H1 (cell line): Measurements from ENCODE around the gene UBQLN4. TPM values are rescaled to one million over a fixed set of nuclear protein-coding genes. Genes with fewer than 3 reads are reported as not detected.

Source experiments
- BACH1 ChIP-seq: IDR thresholded peaks from 2 replicates; pipeline ENCODE4 v1.6.1; 2012; ENCODE audit warnings: low read length, improper control_type of control experiment
- BRCA1 ChIP-seq: IDR thresholded peaks from 2 replicates; pipeline ENCODE4 v1.6.1; 2012; ENCODE audit warnings: low read depth, low read length, improper control_type of control experiment
- CBX5 ChIP-seq: fragments of 300-800, 300-1000 bp; sonication (generic); IDR thresholded peaks from 2 replicates; pipeline ENCODE4 v1.7.1; 2016; ENCODE audit warnings: antibody characterized with exemption, low read length, low read depth
- CBX8 ChIP-seq: fragments of 300-800, 300-1000 bp; sonication (generic); IDR thresholded peaks from 2 replicates; pipeline ENCODE4 v1.7.1; 2016; ENCODE audit warnings: low read depth, low read length, borderline replicate concordance
- CEBPB ChIP-seq: IDR thresholded peaks from 2 replicates; pipeline ENCODE4 v1.6.1; 2012; ENCODE audit warnings: low read depth, low read length
- CHD2 ChIP-seq: IDR thresholded peaks from 2 replicates; pipeline ENCODE4 v1.6.1; 2012; ENCODE audit warnings: low read length, improper control_type of control experiment
- CREB1 ChIP-seq: IDR thresholded peaks from 2 replicates; pipeline ENCODE4 v1.6.1; 2012; ENCODE audit warnings: inconsistent platforms
- EZH2 ChIP-seq: fragments of 200-600 bp; sonication (generic); IDR thresholded peaks from 2 replicates; pipeline ENCODE4 v1.7.1; 2012; ENCODE audit warnings: low read depth, mild to moderate bottlenecking, moderate library complexity, low read length, inconsistent platforms; ENCODE audit not compliant: severe bottlenecking
- HDAC2 ChIP-seq, 2 experiments: fragments of 300-600 bp in 1 of 2; sonication (generic) in 1 of 2; IDR thresholded peaks; 2 replicates each; pipeline ENCODE4 v1.6.1; 2011 to 2012; ENCODE audit warnings: low read depth in 2 of 2, low read length in 2 of 2, mild to moderate bottlenecking in 2 of 2, moderate library complexity in 2 of 2, borderline replicate concordance in 1 of 2, inconsistent platforms in 1 of 2
- JUND ChIP-seq: IDR thresholded peaks from 2 replicates; pipeline ENCODE4 v1.6.1; 2011; ENCODE audit warnings: mild to moderate bottlenecking, improper control_type of control experiment, low read length
- MAFK ChIP-seq: IDR thresholded peaks from 2 replicates; pipeline ENCODE4 v1.6.1; 2012; ENCODE audit warnings: low read depth, mild to moderate bottlenecking, improper control_type of control experiment, low read length
- NANOG ChIP-seq: IDR thresholded peaks from 2 replicates; pipeline ENCODE4 v1.6.1; 2011; ENCODE audit warnings: low read length, low read depth, mild to moderate bottlenecking, inconsistent platforms; ENCODE audit not compliant: insufficient read depth, poor library complexity, severe bottlenecking
- POLR2A ChIP-seq, 2 experiments: IDR thresholded peaks; 1 replicate in 1 of 2; 2 replicates in 1 of 2; pipeline ENCODE4 v1.6.1; 2011; ENCODE audit warnings: low read depth in 2 of 2, low read length in 2 of 2, mild to moderate bottlenecking in 2 of 2; ENCODE audit errors: control extremely low read depth in 1 of 2
- RNF2 ChIP-seq: fragments of 200-900, 300-1000 bp; sonication (generic); IDR thresholded peaks from 2 replicates; pipeline ENCODE4 v1.7.1; 2016; ENCODE audit warnings: borderline replicate concordance, low read depth, mild to moderate bottlenecking, antibody characterized with exemption, low read length; ENCODE audit not compliant: poor library complexity, severe bottlenecking; ENCODE audit errors: missing control alignments
- SAP30 ChIP-seq: fragments of 300-600 bp; sonication (generic); IDR thresholded peaks from 2 replicates; pipeline ENCODE4 v1.7.1; 2012; ENCODE audit warnings: low read length, moderate library complexity, mild to moderate bottlenecking, inconsistent platforms; ENCODE audit not compliant: insufficient read depth, insufficient replicate concordance
- SIRT6 ChIP-seq: IDR thresholded peaks from one replicate; pipeline ENCODE4 v1.7.1; 2012; ENCODE audit warnings: low read length, inconsistent platforms
- SIX5 ChIP-seq: IDR thresholded peaks from 2 replicates; pipeline ENCODE4 v1.6.1; 2011; ENCODE audit warnings: mild to moderate bottlenecking, low read depth, low read length
- TAF7 ChIP-seq: optimal IDR thresholded peaks from 2 replicates; pipeline ENCODE3; 2011; ENCODE audit warnings: low read depth, mild to moderate bottlenecking, inconsistent platforms, low read length, moderate library complexity, borderline replicate concordance
- TBP ChIP-seq: IDR thresholded peaks from 2 replicates; pipeline ENCODE4 v1.6.1; 2011; ENCODE audit warnings: low read depth, low read length, improper control_type of control experiment
- TCF12 ChIP-seq: IDR thresholded peaks from 2 replicates; pipeline ENCODE4 v1.6.1; 2011; ENCODE audit warnings: low read depth, mild to moderate bottlenecking, low read length
- TEAD4 ChIP-seq: IDR thresholded peaks from 2 replicates; pipeline ENCODE4 v1.6.1; 2012; ENCODE audit warnings: low read depth, low read length, inconsistent platforms, mixed read lengths
- ZNF274 ChIP-seq: IDR thresholded peaks from 2 replicates; pipeline ENCODE4 v1.7.0; 2012; ENCODE audit warnings: low read length, borderline replicate concordance; ENCODE audit errors: extremely low read depth
- polyA plus RNA-seq, 7 experiments: library from polyadenylated mRNA; depleted of rRNA in 3 of 7; stranded (reverse) in 5 of 7; unstranded in 2 of 7; fragments of >200 nt in 5 of 7; fragments of 200-250 nt in 2 of 7; gene quantifications; 1 replicate in 5 of 7; 2 replicates in 1 of 7; 4 replicates in 1 of 7; pipeline versions ENCODE4 v1.2.1 to v1.2.3, GENCODE V29; 2011 to 2013; ENCODE audit warnings: missing spikeins in 2 of 7, mixed read lengths in 2 of 7
- total RNA-seq: library from RNA; stranded (reverse); fragmentation: NEBNext Ultra II Directional; extraction: Animal tissue kit (Norgen Biotek cat#: 25700); gene quantifications from 2 replicates; pipeline ENCODE4 v1.2.1, GENCODE V29; 2021
- TF ChIP-seq, protein P1 (sequence below): IDR thresholded peaks from 2 replicates; pipeline ENCODE4 v1.6.1; 2012; ENCODE audit warnings: inconsistent platforms

The UBQLN4 gene
- total and polyA plus RNA-seq, 2 of the 8 experiments (the other 6 are each of a cell fraction or from before 2014, with no cell fraction given) = 37.7 to 52.0 TPM

- no peak for TF ChIP-seq HDAC2 (IDR thresholded peaks at IDR 0.05; ENCODE audit: borderline replicate concordance in 1 of 2, low read depth in 2 of 2, low read length in 2 of 2)
- TF ChIP-seq TEAD4 = no peak
- no peak for TF ChIP-seq BRCA1
- no peak for TF ChIP-seq TBP
- TF ChIP-seq, protein P1, sequence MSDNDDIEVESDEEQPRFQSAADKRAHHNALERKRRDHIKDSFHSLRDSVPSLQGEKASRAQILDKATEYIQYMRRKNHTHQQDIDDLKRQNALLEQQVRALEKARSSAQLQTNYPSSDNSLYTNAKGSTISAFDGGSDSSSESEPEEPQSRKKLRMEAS = 0 out of 2 replicates have a peak, but pooled peaks have one; percentile 15
- no peak for TF ChIP-seq ZNF274
- peak; percentile 46; the same call in 1 of the 2 replicates for TF ChIP-seq JUND
- TF ChIP-seq CBX5 = no peak
- no peak for TF ChIP-seq EZH2
- no peak for TF ChIP-seq SIX5
- no peak for TF ChIP-seq CHD2
- TF ChIP-seq POLR2A (IDR thresholded peaks at IDR 0.05; ENCODE audit: control extremely low read depth in 1 of 2, low read depth in 2 of 2, low read length in 2 of 2) = no peak
- no peak for TF ChIP-seq TAF7
- no peak for TF ChIP-seq NANOG
- TF ChIP-seq RNF2 = no peak
- no peak for TF ChIP-seq CEBPB
- TF ChIP-seq TCF12 = no peak
- TF ChIP-seq CBX8 = no peak
- TF ChIP-seq MAFK = no peak
- TF ChIP-seq BACH1 = peak; percentile 64
- no peak for TF ChIP-seq SIRT6
- no peak for TF ChIP-seq SAP30
- TF ChIP-seq CREB1 = no peak
- TF ChIP-seq, all 59 proteins: peak for 6
Measured at GRCh38 chr1:156096640-156097391, 43.2 kb upstream of the UBQLN4 start (continued).
